ENCODE measurements around the gene TMED7.

DNA sequence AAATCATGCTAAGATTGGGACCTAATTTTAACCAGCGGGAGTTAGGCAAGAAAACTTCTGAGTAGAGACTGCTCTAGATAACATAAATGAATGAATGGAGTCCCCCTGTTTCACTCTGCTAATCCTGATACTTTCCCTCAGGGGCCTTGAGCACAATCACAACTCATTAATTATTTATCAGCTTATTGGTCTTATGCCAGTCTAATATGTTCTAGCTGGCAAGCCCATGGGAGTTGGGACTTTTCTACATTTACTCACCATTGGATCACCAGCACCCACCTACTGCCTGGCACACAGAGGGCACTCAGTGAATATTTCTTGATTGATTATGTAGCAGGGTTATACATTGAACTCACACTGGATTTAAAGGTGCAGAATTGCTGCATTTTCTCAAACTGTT is 13.5 kb upstream of the TMED7 start:
- TF ChIP-seq, protein P1, sequence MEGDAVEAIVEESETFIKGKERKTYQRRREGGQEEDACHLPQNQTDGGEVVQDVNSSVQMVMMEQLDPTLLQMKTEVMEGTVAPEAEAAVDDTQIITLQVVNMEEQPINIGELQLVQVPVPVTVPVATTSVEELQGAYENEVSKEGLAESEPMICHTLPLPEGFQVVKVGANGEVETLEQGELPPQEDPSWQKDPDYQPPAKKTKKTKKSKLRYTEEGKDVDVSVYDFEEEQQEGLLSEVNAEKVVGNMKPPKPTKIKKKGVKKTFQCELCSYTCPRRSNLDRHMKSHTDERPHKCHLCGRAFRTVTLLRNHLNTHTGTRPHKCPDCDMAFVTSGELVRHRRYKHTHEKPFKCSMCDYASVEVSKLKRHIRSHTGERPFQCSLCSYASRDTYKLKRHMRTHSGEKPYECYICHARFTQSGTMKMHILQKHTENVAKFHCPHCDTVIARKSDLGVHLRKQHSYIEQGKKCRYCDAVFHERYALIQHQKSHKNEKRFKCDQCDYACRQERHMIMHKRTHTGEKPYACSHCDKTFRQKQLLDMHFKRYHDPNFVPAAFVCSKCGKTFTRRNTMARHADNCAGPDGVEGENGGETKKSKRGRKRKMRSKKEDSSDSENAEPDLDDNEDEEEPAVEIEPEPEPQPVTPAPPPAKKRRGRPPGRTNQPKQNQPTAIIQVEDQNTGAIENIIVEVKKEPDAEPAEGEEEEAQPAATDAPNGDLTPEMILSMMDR (IDR thresholded peaks at IDR 0.05; ENCODE audit: low read length) = no peak
- TF ChIP-seq EZH2 (IDR thresholded peaks at IDR 0.05; ENCODE audit: borderline replicate concordance, low read length) = no peak
